GM12865 (cell line): ENCODE results near the gene ANKRD63.

Experiments
- DNase-seq: peaks from one replicate; pipeline ENCODE4 v3.0.0; 2010; ENCODE audit warnings: low read depth
- H3K4me3 ChIP-seq: 2 replicates; pipeline ENCODE4 v1.5.1; 2011; ENCODE audit warnings: mild to moderate bottlenecking, low read depth, low read length, control low read depth
- TF ChIP-seq, protein P1 (sequence below): IDR thresholded peaks from 2 replicates; pipeline ENCODE4 v1.5.1; 2011; ENCODE audit warnings: low read length, control low read depth, low read depth, inconsistent platforms; ENCODE audit not compliant: insufficient read depth; ENCODE audit errors: missing control alignments

The ANKRD63 gene

DNA sequence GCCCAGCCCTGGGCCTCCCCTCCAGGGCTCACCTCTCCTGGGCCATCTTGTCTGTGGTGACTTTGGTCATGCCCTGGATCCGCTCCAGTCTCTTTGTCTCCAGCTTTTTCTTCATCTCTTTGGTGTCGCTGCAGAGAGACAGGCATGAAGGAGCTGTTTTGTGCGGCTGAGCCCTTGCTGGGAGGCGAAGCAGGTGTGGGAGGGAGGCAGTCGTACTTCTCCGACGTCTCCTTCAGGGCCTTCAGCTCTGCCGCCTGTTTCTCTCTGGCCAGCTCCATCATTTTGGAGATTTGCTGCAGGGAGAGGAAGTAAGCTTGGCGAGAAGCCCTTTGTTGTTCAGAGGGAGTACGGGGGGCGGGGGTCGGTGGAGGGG, 7.7 kb upstream of the ANKRD63 start:
- TF ChIP-seq, protein P1, sequence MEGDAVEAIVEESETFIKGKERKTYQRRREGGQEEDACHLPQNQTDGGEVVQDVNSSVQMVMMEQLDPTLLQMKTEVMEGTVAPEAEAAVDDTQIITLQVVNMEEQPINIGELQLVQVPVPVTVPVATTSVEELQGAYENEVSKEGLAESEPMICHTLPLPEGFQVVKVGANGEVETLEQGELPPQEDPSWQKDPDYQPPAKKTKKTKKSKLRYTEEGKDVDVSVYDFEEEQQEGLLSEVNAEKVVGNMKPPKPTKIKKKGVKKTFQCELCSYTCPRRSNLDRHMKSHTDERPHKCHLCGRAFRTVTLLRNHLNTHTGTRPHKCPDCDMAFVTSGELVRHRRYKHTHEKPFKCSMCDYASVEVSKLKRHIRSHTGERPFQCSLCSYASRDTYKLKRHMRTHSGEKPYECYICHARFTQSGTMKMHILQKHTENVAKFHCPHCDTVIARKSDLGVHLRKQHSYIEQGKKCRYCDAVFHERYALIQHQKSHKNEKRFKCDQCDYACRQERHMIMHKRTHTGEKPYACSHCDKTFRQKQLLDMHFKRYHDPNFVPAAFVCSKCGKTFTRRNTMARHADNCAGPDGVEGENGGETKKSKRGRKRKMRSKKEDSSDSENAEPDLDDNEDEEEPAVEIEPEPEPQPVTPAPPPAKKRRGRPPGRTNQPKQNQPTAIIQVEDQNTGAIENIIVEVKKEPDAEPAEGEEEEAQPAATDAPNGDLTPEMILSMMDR = no peak
- DNase-seq = no peak
- no peak overlapping the region for H3K4me3 ChIP-seq

DNA sequence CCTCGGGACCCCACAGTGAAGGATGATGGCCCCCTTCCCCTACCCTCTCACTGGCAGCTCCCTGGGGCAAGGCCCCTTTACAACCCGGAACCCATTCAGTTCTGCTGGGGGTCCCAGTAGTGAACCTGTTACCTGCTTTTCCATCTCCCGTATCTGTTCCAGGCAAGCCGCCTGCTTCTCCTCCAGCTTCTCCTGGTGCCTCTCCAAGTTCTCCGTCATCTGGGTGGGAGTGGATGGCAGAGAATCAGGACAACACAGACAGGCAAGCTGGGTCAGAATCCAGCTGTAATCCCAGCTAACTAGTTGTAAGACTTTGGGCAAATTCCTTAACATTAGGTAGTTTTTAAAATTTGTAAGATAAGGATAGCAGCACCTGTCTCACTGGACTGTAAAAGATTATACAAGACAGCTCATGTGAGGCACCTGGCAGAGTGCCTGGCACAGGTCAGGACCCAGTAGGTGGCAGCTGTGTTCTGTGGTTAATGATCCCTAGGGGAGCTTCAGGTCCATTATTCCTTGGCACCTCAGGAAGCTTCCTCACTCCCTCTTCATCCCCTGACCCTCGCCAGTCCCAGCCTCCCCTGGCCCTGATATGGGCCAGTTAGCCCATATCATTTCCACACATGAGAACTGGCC, 6.4 kb upstream of the ANKRD63 start:
- no peak for DNase-seq
- H3K4me3 ChIP-seq = no peak overlapping the region
- TF ChIP-seq, protein P1 = no peak

DNA sequence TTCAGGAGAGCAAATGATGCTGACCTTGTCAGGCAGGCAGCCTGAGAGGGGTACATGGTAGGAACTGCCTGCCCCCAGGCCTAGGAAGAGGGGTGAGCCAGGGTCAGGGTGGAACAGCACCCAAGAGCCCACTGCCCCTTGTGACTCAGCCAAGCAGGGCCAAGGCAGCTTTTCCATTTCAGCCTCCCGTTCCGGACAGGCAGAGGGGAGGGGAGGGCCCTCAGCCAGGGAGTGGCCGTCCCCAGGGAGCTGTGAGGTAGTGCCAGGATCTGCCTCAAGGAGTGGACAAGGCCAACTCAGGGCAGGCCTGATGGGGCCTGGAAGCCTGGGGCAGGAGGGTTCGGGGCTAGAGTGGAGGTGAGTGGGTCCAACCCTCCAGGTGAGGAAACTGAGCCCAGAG, 5.1 kb upstream of the ANKRD63 start:
- no peak for DNase-seq
- TF ChIP-seq, protein P1 = no peak
- no peak overlapping the region for H3K4me3 ChIP-seq

DNA sequence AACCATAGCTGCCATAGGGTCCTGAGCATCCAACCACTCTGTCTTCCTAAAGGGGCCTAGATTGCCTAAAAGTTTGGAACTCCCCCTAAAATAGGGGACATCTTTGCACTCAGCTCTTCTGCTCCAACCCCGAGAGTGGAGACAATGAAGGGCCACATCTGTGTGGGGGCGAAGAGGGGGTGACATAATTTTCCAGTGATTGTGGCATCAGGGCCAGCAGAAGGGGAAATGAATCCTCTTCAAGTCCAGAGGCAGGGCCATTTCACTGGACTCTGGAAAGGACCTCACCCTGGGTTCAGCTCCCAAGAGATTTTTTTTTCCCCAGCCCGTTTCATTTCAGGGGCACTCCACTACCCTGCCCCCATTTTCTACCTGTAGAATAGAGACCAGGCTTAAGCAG, 4.6 kb upstream of the ANKRD63 start:
- DNase-seq = no peak
- TF ChIP-seq, protein P1 = no peak
- H3K4me3 ChIP-seq = no peak overlapping the region

DNA sequence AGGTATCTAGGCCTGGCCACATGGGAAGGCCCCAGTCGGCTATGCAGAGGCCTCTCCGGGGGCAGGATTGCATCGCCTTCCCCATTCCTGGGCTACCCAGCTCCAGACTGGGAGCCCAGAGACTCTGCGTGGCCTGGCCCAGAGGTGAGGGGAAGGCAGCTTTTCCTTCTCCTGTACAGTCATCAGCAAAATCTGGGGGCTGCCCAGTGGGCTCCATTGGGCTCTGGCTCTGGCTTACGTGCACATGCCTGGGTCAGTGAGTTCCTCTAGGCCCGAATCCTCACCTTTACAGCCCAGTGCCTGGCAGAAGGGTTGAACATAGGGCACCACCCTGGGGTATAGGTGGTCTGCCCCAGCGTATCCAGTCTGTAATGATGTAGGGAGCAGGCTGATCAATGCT, 3.9 kb upstream of the ANKRD63 start:
- H3K4me3 ChIP-seq = no peak overlapping the region
- DNase-seq = no peak
- TF ChIP-seq, protein P1 = no peak

DNA sequence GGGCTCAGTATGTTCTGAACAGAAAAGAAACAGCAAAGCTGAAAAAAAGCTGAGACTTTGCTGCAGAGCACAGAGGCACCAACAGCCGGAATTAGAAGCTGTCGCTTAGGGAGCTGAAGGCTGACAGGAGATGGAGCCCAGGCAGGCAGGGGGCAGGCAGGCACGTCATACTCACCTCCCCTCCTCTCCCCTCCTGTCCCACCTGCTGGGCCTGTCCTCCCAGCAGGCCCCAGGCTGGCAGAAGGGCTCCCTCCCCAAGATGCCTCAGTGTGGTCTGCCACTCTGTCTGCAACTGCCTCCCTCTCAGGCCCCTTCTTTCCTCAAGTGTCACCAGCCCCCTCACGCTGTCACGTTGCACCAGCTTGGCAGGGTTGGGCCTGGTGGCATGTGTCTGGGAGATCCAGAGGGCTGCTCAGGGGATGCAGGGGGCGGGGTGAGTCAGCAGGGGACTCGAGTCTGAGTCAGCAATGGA, 3.2 kb upstream of the ANKRD63 start:
- no peak for DNase-seq
- TF ChIP-seq, protein P1 = no peak
- no peak overlapping the region for H3K4me3 ChIP-seq

DNA sequence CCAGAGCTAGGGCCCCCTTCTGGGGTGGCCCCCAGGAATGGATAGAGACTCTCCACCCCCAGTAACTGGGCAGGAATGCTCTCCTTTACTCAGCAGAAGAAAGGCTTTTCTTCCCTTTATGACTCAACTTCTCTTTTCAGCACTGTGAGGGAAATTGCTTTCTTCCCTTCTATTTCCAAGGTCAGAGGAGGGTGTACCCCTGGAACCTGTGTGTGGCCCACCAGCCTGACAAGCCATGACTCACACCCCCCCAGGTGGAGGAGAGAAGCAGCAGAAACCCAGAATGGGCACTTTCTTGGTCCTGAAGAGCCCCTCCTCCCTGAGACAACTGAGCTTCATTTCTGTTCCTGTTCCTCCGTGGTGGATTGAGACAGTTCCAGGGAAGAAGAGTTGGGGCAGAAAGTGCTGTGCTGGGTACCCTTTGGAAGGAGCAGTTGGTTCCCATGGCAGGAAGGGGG, 2.7 kb upstream of the ANKRD63 start:
- TF ChIP-seq, protein P1 = no peak
- DNase-seq = no peak
- H3K4me3 ChIP-seq = no peak overlapping the region
